Kidney epithelial cell (primary cell): ENCODE data around the gene EMILIN3. TPM values are rescaled to one million over a fixed set of nuclear protein-coding genes. Genes with fewer than 3 reads are reported as not detected.

ENCODE experiments used
- DNase-seq: peaks from one replicate; pipeline ENCODE4 v3.0.0-alpha.2; 2010; ENCODE audit warnings: low read depth
- H3K27me3 ChIP-seq: 2 replicates; pipeline ENCODE4 v1.6.0; 2011; ENCODE audit warnings: low read length; ENCODE audit not compliant: control insufficient read depth, insufficient read depth
- H3K36me3 ChIP-seq: 2 replicates; pipeline ENCODE4 v1.5.1; 2011; ENCODE audit warnings: low read length; ENCODE audit not compliant: control insufficient read depth, insufficient read depth
- H3K4me3 ChIP-seq: 2 replicates; pipeline ENCODE4 v1.5.1; 2011; ENCODE audit warnings: low read depth, mild to moderate bottlenecking, control low read depth, low read length
- CTCF ChIP-seq: IDR thresholded peaks from 2 replicates; pipeline ENCODE4 v1.5.1; 2011; ENCODE audit warnings: mild to moderate bottlenecking, moderate library complexity, low read length, control low read depth, inconsistent platforms; ENCODE audit not compliant: insufficient read depth, poor library complexity, severe bottlenecking
- total RNA-seq: library from RNA; depleted of rRNA; stranded (reverse); fragments of >200 nt; gene quantifications from 2 replicates; pipeline ENCODE4 v1.2.3, GENCODE V29; 2015

The EMILIN3 gene
- total RNA-seq, 1 donor from 2014 or later: 0.42 TPM

- Histone ChIP-seq H3K36me3 (no peaks in the 10 kb centered on the region), H3K4me3 (no peak overlapping the region), H3K27me3 (no peaks in the 10 kb centered on the region)
- no peak for TF ChIP-seq CTCF
- no peak for DNase-seq
Measured at GRCh38 chr20:41331731-41332130, 34.9 kb downstream of the EMILIN3 start.

- Histone ChIP-seq H3K36me3 (no peaks in the 10 kb centered on the region), H3K27me3 (no peaks in the 10 kb centered on the region), H3K4me3 (no peak overlapping the region)
- TF ChIP-seq CTCF: no peak
- DNase-seq: no peak
Measured at GRCh38 chr20:41330941-41331340, 35.7 kb downstream of the EMILIN3 start.

GRCh38 chr20:41330343-41330720 is 36.3 kb downstream of the EMILIN3 start:
- Histone ChIP-seq H3K4me3 (no peak overlapping the region), H3K36me3 (no peaks in the 10 kb centered on the region), H3K27me3 (no peaks in the 10 kb centered on the region)
- DNase-seq: no peak
- TF ChIP-seq CTCF: no peak

- no peaks in the 10 kb centered on the region for H3K27me3 ChIP-seq
- DNase-seq: peak; percentile 99
- H3K36me3 ChIP-seq: no peaks in the 10 kb centered on the region
- no peak overlapping the region for H3K4me3 ChIP-seq
- TF ChIP-seq CTCF: no peak
Measured at GRCh38 chr20:41329435-41330342, 36.9 kb downstream of the EMILIN3 start.

GRCh38 chr20:41327178-41327577 is 39.4 kb downstream of the EMILIN3 start:
- Histone ChIP-seq H3K27me3 (no peaks in the 10 kb centered on the region), H3K36me3 (no peaks in the 10 kb centered on the region), H3K4me3 (no peak overlapping the region)
- DNase-seq: no peak
- TF ChIP-seq CTCF: no peak

GRCh38 chr20:41320976-41321375 is 45.6 kb downstream of the EMILIN3 start:
- no peak for TF ChIP-seq CTCF
- H3K4me3 ChIP-seq: no peak overlapping the region
- no peak for DNase-seq
- H3K27me3 ChIP-seq: no peaks in the 10 kb centered on the region
- no peaks in the 10 kb centered on the region for H3K36me3 ChIP-seq
